SK-N-SH treated with all-trans-retinoic acid at 6 μM for 48 hours (cell line): ENCODE data around the gene CRKL.
A peak's percentile ranks its signal among the peaks of the same experiment; 100 is the strongest.

Experiments used
- ATAC-seq: fragments of 200-7000 bp; cut with Tn5 transposase; 3 replicates; pipeline ENCODE4 v1.9.1; 2020; ENCODE audit warnings: mild to moderate bottlenecking, moderate library complexity
- ARNTL ChIP-seq: fragments of 450-650 bp; formaldehyde crosslinking; IDR thresholded peaks from 2 replicates; pipeline ENCODE4 v1.5.0; 2020; ENCODE audit warnings: low read depth, mild to moderate bottlenecking, moderate library complexity, borderline replicate concordance
- BACH2 ChIP-seq: fragments of 250-450 bp; sonication (Bioruptor Pico); IDR thresholded peaks from 2 replicates; pipeline ENCODE4 v1.9.0; 2021; ENCODE audit warnings: mild to moderate bottlenecking, borderline replicate concordance
- CSDC2 ChIP-seq: fragments of 250-450 bp; sonication (Bioruptor Pico); IDR thresholded peaks from 2 replicates; pipeline ENCODE4 v1.5.0; 2020; ENCODE audit warnings: mild to moderate bottlenecking, moderate library complexity
- CSRNP3 ChIP-seq: fragments of 250-450 bp; sonication (Bioruptor Pico); IDR thresholded peaks from 2 replicates; pipeline ENCODE4 v1.5.1; 2021; ENCODE audit warnings: mild to moderate bottlenecking, moderate library complexity
- ESRRG ChIP-seq: fragments of 250-450 bp; sonication (Bioruptor Pico); IDR thresholded peaks from 2 replicates; pipeline ENCODE4 v1.6.1; 2021; ENCODE audit warnings: mild to moderate bottlenecking
- GLIS3 ChIP-seq: fragments of 250-450 bp; sonication (Bioruptor Pico); IDR thresholded peaks from 2 replicates; pipeline ENCODE4 v1.5.0; 2020; ENCODE audit warnings: mild to moderate bottlenecking, moderate library complexity
- ISL1 ChIP-seq: fragments of 250-450 bp; sonication (Bioruptor Pico); IDR thresholded peaks from 2 replicates; pipeline ENCODE4 v2.1.2; 2022; ENCODE audit warnings: mild to moderate bottlenecking, moderate library complexity
- OSR1 ChIP-seq: fragments of 250-450 bp; sonication (Bioruptor Pico); IDR thresholded peaks from 2 replicates; pipeline ENCODE4 v1.8.0; 2022; ENCODE audit warnings: moderate library complexity, mild to moderate bottlenecking, inconsistent platforms
- PPARA ChIP-seq: fragments of 250-450 bp; sonication (Bioruptor Pico); IDR thresholded peaks from 2 replicates; pipeline ENCODE4 v1.5.0; 2020; ENCODE audit warnings: mild to moderate bottlenecking, borderline replicate concordance
- RARB ChIP-seq: fragments of 250-450 bp; sonication (Bioruptor Pico); IDR thresholded peaks from 2 replicates; pipeline ENCODE4 v1.8.0; 2021; ENCODE audit warnings: mild to moderate bottlenecking, moderate library complexity
- TCF4 ChIP-seq: fragments of 250-450 bp; sonication (Bioruptor Pico); IDR thresholded peaks from 2 replicates; pipeline ENCODE4 v1.8.0; 2021; ENCODE audit warnings: mild to moderate bottlenecking, moderate library complexity, borderline replicate concordance
- TOX ChIP-seq: fragments of 250-450 bp; sonication (Bioruptor Pico); IDR thresholded peaks from 2 replicates; pipeline ENCODE4 v1.8.0; 2021; ENCODE audit warnings: mild to moderate bottlenecking, moderate library complexity, borderline replicate concordance
- TSHZ2 ChIP-seq: fragments of 250-450 bp; sonication (Bioruptor Pico); IDR thresholded peaks from 2 replicates; pipeline ENCODE4 v1.5.0; 2020; ENCODE audit warnings: mild to moderate bottlenecking, moderate library complexity
- ZC3H10 ChIP-seq: fragments of 250-450 bp; sonication (Bioruptor Pico); IDR thresholded peaks from 2 replicates; pipeline ENCODE4 v1.5.1; 2021; ENCODE audit warnings: mild to moderate bottlenecking, moderate library complexity
- ZFP3 ChIP-seq: fragments of 250-450 bp; sonication (Bioruptor Pico); IDR thresholded peaks from 2 replicates; pipeline ENCODE4 v1.5.0; 2020; ENCODE audit warnings: mild to moderate bottlenecking, moderate library complexity
- ZFP30 ChIP-seq: fragments of 450-650 bp; formaldehyde crosslinking; IDR thresholded peaks from 2 replicates; pipeline ENCODE4 v1.5.0; 2022; ENCODE audit warnings: mild to moderate bottlenecking, moderate library complexity
- ZNF565 ChIP-seq: fragments of 450-650 bp; formaldehyde crosslinking; conservative IDR thresholded peaks from 2 replicates; pipeline ENCODE4 v1.5.0; 2020; ENCODE audit warnings: low read depth, mild to moderate bottlenecking, moderate library complexity
- ZNF70 ChIP-seq: fragments of 450-650 bp; formaldehyde crosslinking; IDR thresholded peaks from 2 replicates; pipeline ENCODE4 v1.5.0; 2020; ENCODE audit warnings: mild to moderate bottlenecking, moderate library complexity
- TF ChIP-seq, protein P1 (sequence below): fragments of 250-450 bp; sonication (Bioruptor Pico); IDR thresholded peaks from 2 replicates; pipeline ENCODE4 v1.5.1; 2020; ENCODE audit warnings: low read depth, mild to moderate bottlenecking, moderate library complexity
- TF ChIP-seq, protein P2 (sequence below): fragments of 250-450 bp; sonication (Bioruptor Pico); IDR thresholded peaks from 2 replicates; pipeline ENCODE4 v1.8.0; 2020; ENCODE audit warnings: mild to moderate bottlenecking, moderate library complexity, borderline replicate concordance
- TF ChIP-seq, protein P3 (sequence below): fragments of 250-450 bp; sonication (Bioruptor Pico); IDR thresholded peaks from 2 replicates; pipeline ENCODE4 v1.8.0; 2021; ENCODE audit warnings: low read depth, mild to moderate bottlenecking, moderate library complexity, borderline replicate concordance

The CRKL gene

GRCh38 chr22:20983081-20983771 is 66.0 kb downstream of the CRKL start:
- ATAC-seq = 0 out of 3 replicates have a peak, but pooled peaks have one; percentile 1
- TF ChIP-seq TSHZ2 (CRISPR knock-in tag) (no peak), ZFP30 (CRISPR knock-in tag) (no peak), ZFP3 (CRISPR knock-in tag) (no peak), ZNF565 (no peak), ESRRG (CRISPR knock-in tag) (no peak), GLIS3 (no peak), TCF4 (no peak)
- TF ChIP-seq, protein P1, sequence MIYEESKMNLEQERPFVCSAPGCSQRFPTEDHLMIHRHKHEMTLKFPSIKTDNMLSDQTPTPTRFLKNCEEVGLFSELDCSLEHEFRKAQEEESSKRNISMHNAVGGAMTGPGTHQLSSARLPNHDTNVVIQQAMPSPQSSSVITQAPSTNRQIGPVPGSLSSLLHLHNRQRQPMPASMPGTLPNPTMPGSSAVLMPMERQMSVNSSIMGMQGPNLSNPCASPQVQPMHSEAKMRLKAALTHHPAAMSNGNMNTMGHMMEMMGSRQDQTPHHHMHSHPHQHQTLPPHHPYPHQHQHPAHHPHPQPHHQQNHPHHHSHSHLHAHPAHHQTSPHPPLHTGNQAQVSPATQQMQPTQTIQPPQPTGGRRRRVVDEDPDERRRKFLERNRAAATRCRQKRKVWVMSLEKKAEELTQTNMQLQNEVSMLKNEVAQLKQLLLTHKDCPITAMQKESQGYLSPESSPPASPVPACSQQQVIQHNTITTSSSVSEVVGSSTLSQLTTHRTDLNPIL = no peak

- no peak for ATAC-seq
- TF ChIP-seq, protein P2, sequence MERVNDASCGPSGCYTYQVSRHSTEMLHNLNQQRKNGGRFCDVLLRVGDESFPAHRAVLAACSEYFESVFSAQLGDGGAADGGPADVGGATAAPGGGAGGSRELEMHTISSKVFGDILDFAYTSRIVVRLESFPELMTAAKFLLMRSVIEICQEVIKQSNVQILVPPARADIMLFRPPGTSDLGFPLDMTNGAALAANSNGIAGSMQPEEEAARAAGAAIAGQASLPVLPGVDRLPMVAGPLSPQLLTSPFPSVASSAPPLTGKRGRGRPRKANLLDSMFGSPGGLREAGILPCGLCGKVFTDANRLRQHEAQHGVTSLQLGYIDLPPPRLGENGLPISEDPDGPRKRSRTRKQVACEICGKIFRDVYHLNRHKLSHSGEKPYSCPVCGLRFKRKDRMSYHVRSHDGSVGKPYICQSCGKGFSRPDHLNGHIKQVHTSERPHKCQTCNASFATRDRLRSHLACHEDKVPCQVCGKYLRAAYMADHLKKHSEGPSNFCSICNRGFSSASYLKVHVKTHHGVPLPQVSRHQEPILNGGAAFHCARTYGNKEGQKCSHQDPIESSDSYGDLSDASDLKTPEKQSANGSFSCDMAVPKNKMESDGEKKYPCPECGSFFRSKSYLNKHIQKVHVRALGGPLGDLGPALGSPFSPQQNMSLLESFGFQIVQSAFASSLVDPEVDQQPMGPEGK (CRISPR knock-in tag) = no peak
- TF ChIP-seq ZC3H10 (CRISPR knock-in tag) = no peak
- no peak for TF ChIP-seq ESRRG (CRISPR knock-in tag)
- no peak for TF ChIP-seq TOX (CRISPR knock-in tag)
- no peak for TF ChIP-seq ZFP3 (CRISPR knock-in tag)
- no peak for TF ChIP-seq TCF4
- TF ChIP-seq, protein P3, sequence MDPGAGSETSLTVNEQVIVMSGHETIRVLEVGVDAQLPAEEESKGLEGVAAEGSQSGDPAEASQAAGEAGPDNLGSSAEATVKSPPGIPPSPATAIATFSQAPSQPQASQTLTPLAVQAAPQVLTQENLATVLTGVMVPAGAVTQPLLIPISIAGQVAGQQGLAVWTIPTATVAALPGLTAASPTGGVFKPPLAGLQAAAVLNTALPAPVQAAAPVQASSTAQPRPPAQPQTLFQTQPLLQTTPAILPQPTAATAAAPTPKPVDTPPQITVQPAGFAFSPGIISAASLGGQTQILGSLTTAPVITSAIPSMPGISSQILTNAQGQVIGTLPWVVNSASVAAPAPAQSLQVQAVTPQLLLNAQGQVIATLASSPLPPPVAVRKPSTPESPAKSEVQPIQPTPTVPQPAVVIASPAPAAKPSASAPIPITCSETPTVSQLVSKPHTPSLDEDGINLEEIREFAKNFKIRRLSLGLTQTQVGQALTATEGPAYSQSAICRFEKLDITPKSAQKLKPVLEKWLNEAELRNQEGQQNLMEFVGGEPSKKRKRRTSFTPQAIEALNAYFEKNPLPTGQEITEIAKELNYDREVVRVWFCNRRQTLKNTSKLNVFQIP = no peak
- TF ChIP-seq RARB = no peak
- TF ChIP-seq OSR1 (CRISPR knock-in tag) = no peak
- TF ChIP-seq BACH2 (CRISPR knock-in tag) = no peak
- no peak for TF ChIP-seq CSDC2 (CRISPR knock-in tag)
- no peak for TF ChIP-seq ARNTL (CRISPR knock-in tag)
- no peak for TF ChIP-seq ZNF565
- TF ChIP-seq ZFP30 (CRISPR knock-in tag) = no peak
- TF ChIP-seq ISL1 (CRISPR knock-in tag) = no peak
- TF ChIP-seq ZNF70 = no peak
Observed at GRCh38 chr22:20985720-20986119, 68.5 kb downstream of the CRKL start.

DNA sequence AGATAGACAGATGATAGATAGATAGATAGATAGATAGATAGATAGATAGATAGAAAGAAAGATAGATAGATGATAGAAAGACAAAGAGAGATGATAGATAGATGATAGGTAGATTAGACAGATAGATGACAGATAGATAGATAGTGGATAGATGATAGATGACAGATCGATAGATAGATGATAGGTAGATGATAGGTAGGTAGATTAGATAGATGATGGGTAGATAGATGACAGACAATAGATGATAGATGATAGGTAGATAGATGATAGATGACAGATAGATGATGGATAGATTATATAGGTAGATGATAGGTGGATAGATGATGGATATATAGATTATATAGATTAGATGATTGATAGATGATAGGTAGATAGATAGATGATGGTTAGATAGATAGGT is 69.2 kb downstream of the CRKL start:
- no peak for ATAC-seq
- TF ChIP-seq ISL1 (CRISPR knock-in tag) = no peak
- TF ChIP-seq CSRNP3 (CRISPR knock-in tag) = no peak
- no peak for TF ChIP-seq ARNTL (CRISPR knock-in tag)
- TF ChIP-seq CSDC2 (CRISPR knock-in tag) = no peak
- TF ChIP-seq TOX (CRISPR knock-in tag) = no peak
- TF ChIP-seq ZFP3 (CRISPR knock-in tag) = no peak
- TF ChIP-seq PPARA (CRISPR knock-in tag) = no peak
- TF ChIP-seq RARB = no peak
- TF ChIP-seq, protein P1 = no peak
- no peak for TF ChIP-seq BACH2 (CRISPR knock-in tag)
- TF ChIP-seq ESRRG (CRISPR knock-in tag) = no peak
